Transverse colon (tissue), 4 donors: ENCODE data around the gene HOXB5. TPM values are rescaled to one million over a fixed set of nuclear protein-coding genes. Genes with fewer than 3 reads are reported as not detected.

Experiments
- DNase-seq: peaks from one replicate; pipeline ENCODE4 v3.0.0-alpha.2; 2019
- H3K27ac ChIP-seq, 4 donors: fragments of 200-600 bp; sonication (generic); 2 replicates each; pipeline ENCODE4 v1.5.1; 2016 to 2018; ENCODE audit warnings: inconsistent platforms in 4 of 4
- H3K27me3 ChIP-seq: fragments of 200-600 bp; sonication (generic); 2 replicates; pipeline ENCODE4 v1.5.1; 2017; ENCODE audit warnings: inconsistent platforms
- H3K36me3 ChIP-seq, 4 donors: fragments of 200-600 bp; sonication (generic); 2 replicates each; pipeline ENCODE4 v1.5.1; 2017 to 2019; ENCODE audit warnings: inconsistent platforms in 4 of 4
- H3K4me1 ChIP-seq, 4 donors: fragments of 200-600 bp; sonication (generic); 2 replicates each; pipeline ENCODE4 v1.5.1; 2017 to 2020; ENCODE audit warnings: inconsistent platforms in 4 of 4
- H3K4me3 ChIP-seq, 4 donors: fragments of 200-600 bp; sonication (generic); 1 replicate in 1 of 4; 2 replicates in 3 of 4; pipeline versions ENCODE4 v1.5.1 to v1.6.1; 2017 to 2019; ENCODE audit warnings: inconsistent platforms in 4 of 4
- H3K9me3 ChIP-seq, 2 donors: fragments of 200-600 bp; sonication (generic); 2 replicates each; pipeline ENCODE4 v1.5.1; 2017 to 2019; ENCODE audit warnings: inconsistent platforms in 2 of 2
- CTCF ChIP-seq, 5 experiments: fragments of 200-600 bp in 3 of 5; fragments of 450-650 bp in 2 of 5; sonication (generic) in 3 of 5; IDR thresholded peaks; 1 replicate in 2 of 5; 2 replicates in 3 of 5; pipeline ENCODE4 v1.5.1; 2016 to 2017; ENCODE audit warnings: antibody characterized with exemption in 5 of 5, inconsistent platforms in 3 of 5, mild to moderate bottlenecking in 2 of 5, moderate library complexity in 1 of 5
- EP300 ChIP-seq: sonication (generic); formaldehyde crosslinking; IDR thresholded peaks from one replicate; pipeline ENCODE4 v1.6.1; 2017; ENCODE audit warnings: antibody characterized with exemption, low read depth
- POLR2A ChIP-seq: fragments of 450-650 bp; IDR thresholded peaks from one replicate; pipeline ENCODE4 v1.6.1; 2016; ENCODE audit warnings: antibody characterized with exemption, mild to moderate bottlenecking, moderate library complexity
- POLR2AphosphoS5 ChIP-seq, 3 donors: sonication (generic); formaldehyde crosslinking; IDR thresholded peaks; one replicate each; pipeline ENCODE4 v1.6.1; 2016; ENCODE audit warnings: antibody characterized with exemption in 3 of 3
- WGBS, 2 donors: methylation state at CpG; one replicate each; pipeline ENCODE4 v1.1.5; 2018; ENCODE audit warnings: low coverage in 1 of 2; 5-methylcytosine and 5-hydroxymethylcytosine counted together
- in situ Hi-C, 4 donors: fragments of 200-750 bp; cut with MboI; loops; one replicate each; pipeline versions ENCODE4 v1.15.0 to v1.15.1; 2017; ENCODE audit warnings: low sequenced_read_pairs in 3 of 4, low pct_ligation_motif_present in 1 of 4, low pct_unique_long_range_greater_than_20kb in 1 of 4
- intact Hi-C: fragments of 100-400 bp; cut with DNase I; formaldehyde crosslinking; loops from one replicate; pipeline ENCODE4 v1.15.1; 2023; ENCODE audit warnings: low total_unique reads
- total RNA-seq, 4 donors: library from RNA; depleted of rRNA; stranded (reverse); fragments of >200 nt; gene quantifications; one replicate each; pipeline ENCODE4 v1.1.0, GENCODE V29; 2016

The HOXB5 gene
- total RNA-seq, 4 donors from 2014 or later, result 10.5 to 35.4 (median 18.7) TPM

GRCh38 chr17:48544349-48545021, 49.1 kb downstream of the HOXB5 start:
- Histone ChIP-seq H3K4me3 (peak overlapping the region; percentile 45 to 74 (median 60)), H3K9me3 (no peaks in the 10 kb centered on the region), H3K36me3 (no peaks in the 10 kb centered on the region), H3K4me1 (peaks cover 22 to 67% (median 35%) of the 10 kb centered on the region in 4 donors), H3K27ac (peak overlapping the region; percentile 89 to 95 (median 94)), H3K27me3 (peaks cover 17% of the 10 kb centered on the region)
- TF ChIP-seq CTCF (IDR thresholded peaks at IDR 0.05) (no peak), EP300 (no peak), POLR2A (no peak), POLR2AphosphoS5 (IDR thresholded peaks at IDR 0.05) (peak; percentile 25 to 42 (median 41))
- WGBS, 2 donors, result 28 to 56% methylated on average over 4 to 37 of the region's 38 CpGs
- intact Hi-C loops (loop anchor here (1.0 to 5.0 kb wide), 3 partner anchors 11 to 52 kb away; partner anchors contain the start of gene HOXB4), in situ Hi-C loops (no loop called here)
- DNase-seq, result peak; percentile 81

GRCh38 chr17:48543854-48544348, 49.7 kb downstream of the HOXB5 start:
- in situ Hi-C loops, result no loop called here
- no peaks in the 10 kb centered on the region for H3K36me3 ChIP-seq

GRCh38 chr17:48543107-48543853, 50.3 kb downstream of the HOXB5 start:
- TF ChIP-seq POLR2A (no peak), CTCF (IDR thresholded peaks at IDR 0.05) (peak in 4 of 5 experiments; percentile 3 to 51 (median 28)), POLR2AphosphoS5 (IDR thresholded peaks at IDR 0.05) (peak in 1 of 3 donors; percentile 18)
- Histone ChIP-seq H3K4me3 (peak overlapping the region; percentile 45 to 74 (median 60)), H3K36me3 (no peaks in the 10 kb centered on the region), H3K27ac (peak overlapping the region; percentile 89 to 95 (median 94)), H3K27me3 (peaks cover 17% of the 10 kb centered on the region), H3K4me1 (peaks cover 18 to 56% (median 30%) of the 10 kb centered on the region in 4 donors), H3K9me3 (no peaks in the 10 kb centered on the region)
- intact Hi-C loops (loop anchor here (5.0 kb wide), 2 partner anchors 34 to 51 kb away; partner anchors contain the start of gene HOXB4), in situ Hi-C loops (no loop called here)
- peak; percentile 57 for DNase-seq
- 16% methylated on average over 65 of the region's 72 CpGs; no CpG with 5 or more reads in 1 of the 2 donors for WGBS, 2 donors

More at GRCh38 chr17:48543854-48544348, 49.7 kb downstream of the HOXB5 start:
- Histone ChIP-seq H3K9me3 (no peaks in the 10 kb centered on the region), H3K4me3 (peak overlapping the region; percentile 45 to 74 (median 60)), H3K4me1 (peaks cover 22 to 62% (median 34%) of the 10 kb centered on the region in 4 donors), H3K27me3 (peaks cover 17% of the 10 kb centered on the region), H3K27ac (peak overlapping the region; percentile 89 to 95 (median 94))
- TF ChIP-seq CTCF (IDR thresholded peaks at IDR 0.05), result no peak
- no peak for TF ChIP-seq EP300
- no peak for TF ChIP-seq POLR2AphosphoS5 (IDR thresholded peaks at IDR 0.05)
- no peak for TF ChIP-seq POLR2A
- WGBS, 2 donors, result 12 to 19% methylated on average over 3 to 20 of the region's 20 CpGs
- intact Hi-C loops, result loop anchor here (1.0 to 5.0 kb wide), 3 partner anchors 11 to 52 kb away; partner anchors contain the start of gene HOXB4
- DNase-seq, result no peak

- Histone ChIP-seq H3K4me1 (peaks cover 18 to 50% (median 26%) of the 10 kb centered on the region in 4 donors), H3K9me3 (no peaks in the 10 kb centered on the region), H3K27ac (peak overlapping the region; percentile 89 to 95 (median 94)), H3K36me3 (no peaks in the 10 kb centered on the region), H3K27me3 (peaks cover 17% of the 10 kb centered on the region), H3K4me3 (peak overlapping the region; percentile 45 to 74 (median 60))
- WGBS, 2 donors, result 11 to 14% methylated on average over 6 to 12 of the region's 12 CpGs
- intact Hi-C loops, result loop anchor here (5.0 kb wide), 2 partner anchors 35 to 50 kb away; partner anchors contain the start of gene HOXB4
- in situ Hi-C loops, result no loop called here
- DNase-seq, result no peak
- TF ChIP-seq CTCF (IDR thresholded peaks at IDR 0.05) (no peak), POLR2AphosphoS5 (IDR thresholded peaks at IDR 0.05) (no peak), EP300 (no peak), POLR2A (no peak)
Observed at GRCh38 chr17:48542698-48543106, 50.9 kb downstream of the HOXB5 start.
